IPS DF 4.7 (cell line): ENCODE measurements around the gene ENPP7.

Experiments
- DNase-seq: peaks from one replicate; pipeline ENCODE4 v3.0.0-alpha.2; 2013; ENCODE audit warnings: low spot score; ENCODE audit errors: extremely low read depth

ENPP7 gene

GRCh38 chr17:79730437-79730768 is 340 bp upstream of the ENPP7 start:
- no peak for DNase-seq

GRCh38 chr17:79732254-79732653 is 1.5 kb downstream of the ENPP7 start:
- no peak for DNase-seq

- no peak for DNase-seq
Measured at GRCh38 chr17:79732804-79733691, 2.3 kb downstream of the ENPP7 start.

- no peak for DNase-seq
Measured at GRCh38 chr17:79733692-79734070, 2.9 kb downstream of the ENPP7 start.

- DNase-seq, result no peak
Measured at GRCh38 chr17:79735096-79735495, 4.4 kb downstream of the ENPP7 start.

- no peak for DNase-seq
Measured at GRCh38 chr17:79737046-79737921, 6.5 kb downstream of the ENPP7 start.

GRCh38 chr17:79737922-79738578 is 7.3 kb downstream of the ENPP7 start:
- no peak for DNase-seq

GRCh38 chr17:79738643-79739042 is 7.9 kb downstream of the ENPP7 start:
- no peak for DNase-seq

- DNase-seq, result no peak
Measured at GRCh38 chr17:79739148-79740062, 8.7 kb downstream of the ENPP7 start.

GRCh38 chr17:79740413-79740812 is 9.7 kb downstream of the ENPP7 start:
- no peak for DNase-seq

GRCh38 chr17:79741401-79741750 is 10.6 kb downstream of the ENPP7 start:
- DNase-seq, result no peak

GRCh38 chr17:79741751-79742588 is 11.2 kb downstream of the ENPP7 start:
- DNase-seq, result no peak

GRCh38 chr17:79742589-79742918 is 11.8 kb downstream of the ENPP7 start:
- no peak for DNase-seq

GRCh38 chr17:79742951-79743476 is 12.3 kb downstream of the ENPP7 start:
- no peak for DNase-seq

GRCh38 chr17:79743614-79744013 is 12.9 kb downstream of the ENPP7 start:
- DNase-seq, result no peak

GRCh38 chr17:79745641-79746105 is 14.9 kb downstream of the ENPP7 start:
- DNase-seq, result no peak

- no peak for DNase-seq
Measured at GRCh38 chr17:79746889-79747507, 16.3 kb downstream of the ENPP7 start.

- DNase-seq, result no peak
Measured at GRCh38 chr17:79747508-79748294, 17.0 kb downstream of the ENPP7 start.
